ENCODE measurements around the gene ITGA3. TPM values are rescaled to one million over a fixed set of nuclear protein-coding genes. Genes with fewer than 3 reads are reported as not detected.

The ITGA3 gene
- total RNA-seq, 1 experiment from 2014 or later, result 1.4 TPM

- Histone ChIP-seq H3K4me3 (ENCODE audit: low read depth, low read length, poor library complexity, severe bottlenecking) (no peak overlapping the region), H3K27ac (ENCODE audit: low read depth, low read length, poor library complexity, severe bottlenecking) (no peak overlapping the region), H3K4me1 (ENCODE audit: insufficient read depth, low read length, poor library complexity, severe bottlenecking) (peaks cover 6% of the 10 kb centered on the region), H3K36me3 (ENCODE audit: insufficient read depth, low read length, poor library complexity, severe bottlenecking) (no peaks in the 10 kb centered on the region), H3K27me3 (replicated peaks; ENCODE audit: insufficient read depth, low read depth, low read length, poor library complexity) (no peaks in the 10 kb centered on the region), H3K9me3 (ENCODE audit: low read depth, low read length, poor library complexity, severe bottlenecking) (peaks cover 10% of the 10 kb centered on the region)
- ChIA-PET CTCF (no interaction called here), POLR2A (ENCODE audit: low non-redundant PET) (no interaction called here)
- no TSS peak for BruUV-seq (replicated peaks)
- no peak for TF ChIP-seq CTCF (conservative IDR thresholded peaks at IDR 0.05; ENCODE audit: low read depth, low read length)
- TF ChIP-seq EZH2 (IDR thresholded peaks at IDR 0.05; ENCODE audit: borderline replicate concordance, low read depth, low read length, poor library complexity, severe bottlenecking), result no peak
- intact Hi-C loops (cut with micrococcal nuclease; ENCODE audit: unreplicated experiment), result no loop called here
- no peak for DNase-seq (ENCODE audit: low spot score)
Observed at GRCh38 chr17:50022463-50023130, 33.3 kb upstream of the ITGA3 start.

- CTCF ChIA-PET, result no interaction called here
Observed at GRCh38 chr17:50023520-50023919, 32.4 kb upstream of the ITGA3 start.

GRCh38 chr17:50024808-50025207, 31.1 kb upstream of the ITGA3 start:
- ChIA-PET POLR2A (ENCODE audit: low non-redundant PET) (no interaction called here), CTCF (no interaction called here)
- intact Hi-C loops (cut with micrococcal nuclease; ENCODE audit: unreplicated experiment), result loop anchor here (5.0 kb wide), 1 partner anchor 272 kb away; no protein-coding TSS in a partner anchor
- Histone ChIP-seq H3K36me3 (ENCODE audit: insufficient read depth, low read length, poor library complexity, severe bottlenecking) (no peaks in the 10 kb centered on the region), H3K27ac (ENCODE audit: low read depth, low read length, poor library complexity, severe bottlenecking) (no peak overlapping the region), H3K4me3 (ENCODE audit: low read depth, low read length, poor library complexity, severe bottlenecking) (no peak overlapping the region), H3K4me1 (ENCODE audit: insufficient read depth, low read length, poor library complexity, severe bottlenecking) (peaks cover 8% of the 10 kb centered on the region), H3K27me3 (replicated peaks; ENCODE audit: insufficient read depth, low read depth, low read length, poor library complexity) (no peaks in the 10 kb centered on the region), H3K9me3 (ENCODE audit: low read depth, low read length, poor library complexity, severe bottlenecking) (peaks cover 10% of the 10 kb centered on the region)
- BruUV-seq (replicated peaks), result no TSS peak
- no peak for TF ChIP-seq CTCF (conservative IDR thresholded peaks at IDR 0.05; ENCODE audit: low read depth, low read length)
- no peak for TF ChIP-seq EZH2 (IDR thresholded peaks at IDR 0.05; ENCODE audit: borderline replicate concordance, low read depth, low read length, poor library complexity, severe bottlenecking)
- no peak for DNase-seq (ENCODE audit: low spot score)

More at GRCh38 chr17:50023520-50023919, 32.4 kb upstream of the ITGA3 start:
- Histone ChIP-seq H3K27me3 (replicated peaks; ENCODE audit: insufficient read depth, low read depth, low read length, poor library complexity) (no peaks in the 10 kb centered on the region), H3K36me3 (ENCODE audit: insufficient read depth, low read length, poor library complexity, severe bottlenecking) (no peaks in the 10 kb centered on the region), H3K4me1 (ENCODE audit: insufficient read depth, low read length, poor library complexity, severe bottlenecking) (peaks cover 8% of the 10 kb centered on the region), H3K9me3 (ENCODE audit: low read depth, low read length, poor library complexity, severe bottlenecking) (peaks cover 10% of the 10 kb centered on the region), H3K27ac (ENCODE audit: low read depth, low read length, poor library complexity, severe bottlenecking) (no peak overlapping the region), H3K4me3 (ENCODE audit: low read depth, low read length, poor library complexity, severe bottlenecking) (no peak overlapping the region)
- BruUV-seq (replicated peaks), result no TSS peak
- intact Hi-C loops (cut with micrococcal nuclease; ENCODE audit: unreplicated experiment), result no loop called here
- TF ChIP-seq EZH2 (IDR thresholded peaks at IDR 0.05; ENCODE audit: borderline replicate concordance, low read depth, low read length, poor library complexity, severe bottlenecking) (no peak), CTCF (conservative IDR thresholded peaks at IDR 0.05; ENCODE audit: low read depth, low read length) (no peak)
- no peak for DNase-seq (ENCODE audit: low spot score)
- POLR2A ChIA-PET (ENCODE audit: low non-redundant PET), result no interaction called here

Data from A673 (cell line).